Astrocyte (in vitro differentiated cells and primary cell): Measurements from ENCODE around the gene NOP58. TPM values are rescaled to one million over a fixed set of nuclear protein-coding genes. Genes with fewer than 3 reads are reported as not detected.

ENCODE experiments used
- DNase-seq: peaks from one replicate; pipeline ENCODE4 v3.0.0-alpha.2; 2010; ENCODE audit warnings: low read depth
- FAIRE-seq: peaks from 2 replicates; lab custom pipeline; 2011; peaks lifted over from hg19 to GRCh38; lab: Jason Lieb, UNC
- H2AFZ ChIP-seq: 2 replicates; pipeline ENCODE4 v1.6.0; 2012; ENCODE audit warnings: low read depth, low read length, inconsistent platforms
- H3K27ac ChIP-seq: 2 replicates; pipeline ENCODE4 v1.5.1; 2011; ENCODE audit warnings: low read depth, low read length, inconsistent platforms
- H3K27me3 ChIP-seq: 2 replicates; pipeline ENCODE4 v1.6.0; 2011; ENCODE audit warnings: low read length, inconsistent platforms; ENCODE audit not compliant: insufficient read depth
- H3K36me3 ChIP-seq: 2 replicates; pipeline ENCODE4 v1.5.1; 2011; ENCODE audit warnings: low read length, inconsistent platforms; ENCODE audit not compliant: insufficient read depth
- H3K4me1 ChIP-seq: 2 replicates; pipeline ENCODE4 v1.5.1; 2011; ENCODE audit warnings: low read length, inconsistent platforms; ENCODE audit not compliant: insufficient read depth
- H3K4me2 ChIP-seq: 2 replicates; pipeline ENCODE4 v1.6.0; 2012; ENCODE audit warnings: low read length, inconsistent platforms
- H3K4me3 ChIP-seq: 2 replicates; pipeline ENCODE4 v1.5.1; 2011; ENCODE audit warnings: low read depth, mild to moderate bottlenecking, low read length, inconsistent platforms; ENCODE audit not compliant: insufficient read depth
- H3K79me2 ChIP-seq: 2 replicates; pipeline ENCODE4 v1.6.0; 2012; ENCODE audit warnings: mild to moderate bottlenecking, low read length, inconsistent platforms; ENCODE audit not compliant: insufficient read depth
- H3K9ac ChIP-seq: 2 replicates; pipeline ENCODE4 v1.6.0; 2012; ENCODE audit warnings: mild to moderate bottlenecking, low read length, inconsistent platforms
- H3K9me3 ChIP-seq: 2 replicates; pipeline ENCODE4 v1.5.1; 2012; ENCODE audit warnings: low read depth, mild to moderate bottlenecking, low read length, inconsistent platforms; ENCODE audit not compliant: insufficient read depth
- H4K20me1 ChIP-seq: 2 replicates; pipeline ENCODE4 v1.6.0; 2012; ENCODE audit warnings: low read length, inconsistent platforms; ENCODE audit not compliant: insufficient read depth
- H3K27ac Mint-ChIP-seq: one replicate; pipeline ENCODE4 v1.8.0; 2021; ENCODE audit warnings: mild to moderate bottlenecking, mixed read lengths; ENCODE audit not compliant: unreplicated experiment
- H3K27me3 Mint-ChIP-seq: one replicate; pipeline ENCODE4 v1.8.0; 2021; ENCODE audit warnings: low read depth, mixed read lengths; ENCODE audit not compliant: unreplicated experiment
- H3K36me3 Mint-ChIP-seq: one replicate; pipeline ENCODE4 v1.8.0; 2021; ENCODE audit warnings: low read depth, mixed read lengths; ENCODE audit not compliant: unreplicated experiment
- H3K4me1 Mint-ChIP-seq: one replicate; pipeline ENCODE4 v1.8.0; 2021; ENCODE audit warnings: low read depth, mixed read lengths; ENCODE audit not compliant: unreplicated experiment
- H3K4me3 Mint-ChIP-seq: one replicate; pipeline ENCODE4 v1.8.0; 2021; ENCODE audit warnings: mild to moderate bottlenecking, moderate library complexity, mixed read lengths; ENCODE audit not compliant: unreplicated experiment
- H3K9me3 Mint-ChIP-seq: one replicate; pipeline ENCODE4 v1.8.0; 2021; ENCODE audit warnings: mild to moderate bottlenecking, mixed read lengths; ENCODE audit not compliant: unreplicated experiment
- CTCF ChIP-seq: IDR thresholded peaks from 2 replicates; pipeline ENCODE4 v1.5.1; 2011; ENCODE audit warnings: low read depth, mild to moderate bottlenecking, inconsistent platforms, low read length, moderate library complexity; ENCODE audit not compliant: insufficient read depth
- EZH2 ChIP-seq: IDR thresholded peaks from 2 replicates; pipeline ENCODE4 v1.6.1; 2012; ENCODE audit warnings: mild to moderate bottlenecking, low read length, inconsistent platforms; ENCODE audit not compliant: insufficient read depth
- total RNA-seq: library from RNA; stranded (reverse); gene quantifications from 2 replicates; pipeline ENCODE4 v1.2.1, GENCODE V29; 2021

NOP58 gene
- total RNA-seq, 1 donor from 2014 or later: 64.1 TPM

DNA sequence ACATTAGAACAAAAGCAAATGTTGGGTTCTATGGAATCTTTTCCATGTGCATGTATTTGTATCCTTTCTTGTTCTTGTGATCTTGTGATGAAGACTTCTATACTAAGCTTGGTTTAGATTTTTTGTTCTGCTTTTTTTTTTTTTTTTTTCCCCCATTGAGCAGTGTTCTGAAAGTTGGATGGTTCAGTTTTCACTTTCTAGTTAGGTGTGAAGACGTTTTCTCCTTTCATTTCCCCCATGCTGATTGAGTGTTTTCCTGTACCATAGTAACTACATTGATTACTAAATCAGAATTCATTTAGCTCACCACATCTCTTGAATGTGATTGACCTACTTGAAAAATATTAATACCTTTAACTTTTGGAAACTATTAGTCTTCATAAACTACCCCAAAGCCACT, 34.1 kb downstream of the NOP58 start:
- Histone ChIP-seq H3K4me3 (no peak overlapping the region), H3K9me3 (no peaks in the 10 kb centered on the region), H3K79me2 (peaks cover 19% of the 10 kb centered on the region), H3K36me3 (peaks cover 70% of the 10 kb centered on the region), H3K27me3 (no peaks in the 10 kb centered on the region), H3K4me2 (no peak overlapping the region), H3K9ac (no peak overlapping the region), H3K27ac (no peak overlapping the region), H4K20me1 (no peaks in the 10 kb centered on the region), H3K4me1 (peaks cover 4% of the 10 kb centered on the region), H2AFZ (no peak overlapping the region)
- TF ChIP-seq CTCF (no peak), EZH2 (no peak)
- Mint-ChIP-seq H3K36me3 (peaks cover 3% of the 10 kb centered on the region), H3K4me3 (no peak overlapping the region), H3K4me1 (peaks cover 5% of the 10 kb centered on the region), H3K27me3 (no peaks in the 10 kb centered on the region), H3K27ac (no peak overlapping the region), H3K9me3 (no peaks in the 10 kb centered on the region)
- DNase-seq (no peak), FAIRE-seq (peak; percentile 20)

- Histone ChIP-seq H2AFZ (no peak overlapping the region), H3K4me3 (no peak overlapping the region), H3K27ac (no peak overlapping the region), H3K79me2 (no peaks in the 10 kb centered on the region), H3K9ac (no peak overlapping the region), H3K36me3 (peaks cover 55% of the 10 kb centered on the region), H3K27me3 (no peaks in the 10 kb centered on the region), H3K4me2 (no peak overlapping the region), H3K4me1 (no peaks in the 10 kb centered on the region), H3K9me3 (no peaks in the 10 kb centered on the region), H4K20me1 (no peaks in the 10 kb centered on the region)
- peaks cover 5% of the 10 kb centered on the region for H3K36me3 Mint-ChIP-seq
- DNase-seq (no peak), FAIRE-seq (no peak)
- no peak for TF ChIP-seq CTCF
- H3K27me3 Mint-ChIP-seq: no peaks in the 10 kb centered on the region
- H3K4me3 Mint-ChIP-seq: no peak overlapping the region
- H3K27ac Mint-ChIP-seq: no peak overlapping the region
- H3K4me1 Mint-ChIP-seq: peaks cover 2% of the 10 kb centered on the region
- no peaks in the 10 kb centered on the region for H3K9me3 Mint-ChIP-seq
Measured at GRCh38 chr2:202306034-202306433, 40.5 kb downstream of the NOP58 start.

- Histone ChIP-seq H3K36me3 (peaks cover 43% of the 10 kb centered on the region), H3K27ac (no peak overlapping the region)
- no peak overlapping the region for H3K4me3 Mint-ChIP-seq
Measured at GRCh38 chr2:202307690-202308089, 42.1 kb downstream of the NOP58 start.

More at GRCh38 chr2:202307690-202308089, 42.1 kb downstream of the NOP58 start:
- Histone ChIP-seq H4K20me1 (no peaks in the 10 kb centered on the region), H2AFZ (no peak overlapping the region), H3K4me1 (no peaks in the 10 kb centered on the region), H3K9me3 (no peaks in the 10 kb centered on the region), H3K27me3 (no peaks in the 10 kb centered on the region), H3K4me2 (no peak overlapping the region), H3K4me3 (no peak overlapping the region), H3K9ac (no peak overlapping the region), H3K79me2 (no peaks in the 10 kb centered on the region)
- no peak for TF ChIP-seq EZH2
- no peak for TF ChIP-seq CTCF
- Mint-ChIP-seq H3K36me3 (peaks cover 9% of the 10 kb centered on the region), H3K9me3 (no peaks in the 10 kb centered on the region), H3K27ac (no peak overlapping the region), H3K4me1 (peaks cover 9% of the 10 kb centered on the region), H3K27me3 (no peaks in the 10 kb centered on the region)
- FAIRE-seq (no peak), DNase-seq (no peak)
